ENCODE measurements around the gene MIOX.

The MIOX gene

GRCh38 chr22:50471962-50472361, 14.7 kb upstream of the MIOX start:
- in situ Hi-C loops (cut with HindIII; ENCODE audit: low sequenced_read_pairs), result no loop called here

GRCh38 chr22:50473088-50473487, 13.6 kb upstream of the MIOX start:
- in situ Hi-C loops (cut with HindIII; ENCODE audit: low sequenced_read_pairs), result no loop called here

GRCh38 chr22:50473855-50474671, 12.6 kb upstream of the MIOX start:
- in situ Hi-C loops (cut with HindIII; ENCODE audit: low sequenced_read_pairs), result no loop called here

- in situ Hi-C loops (cut with HindIII; ENCODE audit: low sequenced_read_pairs), result no loop called here
Measured at GRCh38 chr22:50474710-50475651, 11.7 kb upstream of the MIOX start, which contains the start of gene SBF1. SBF1 (minus strand) TSS chr22:50475035; CDS start chr22:50474840, 195 bp downstream.

GRCh38 chr22:50475652-50476002, 11.0 kb upstream of the MIOX start:
- in situ Hi-C loops (cut with HindIII; ENCODE audit: low sequenced_read_pairs), result no loop called here

GRCh38 chr22:50476868-50477267, 9.8 kb upstream of the MIOX start:
- in situ Hi-C loops (cut with HindIII; ENCODE audit: low sequenced_read_pairs), result no loop called here

- in situ Hi-C loops (cut with HindIII; ENCODE audit: low sequenced_read_pairs), result no loop called here
Measured at GRCh38 chr22:50477923-50478322, 8.7 kb upstream of the MIOX start.

- in situ Hi-C loops (cut with HindIII; ENCODE audit: low sequenced_read_pairs), result no loop called here
Measured at GRCh38 chr22:50479721-50480120, 6.9 kb upstream of the MIOX start.

- in situ Hi-C loops (cut with HindIII; ENCODE audit: low sequenced_read_pairs), result no loop called here
Measured at GRCh38 chr22:50481045-50481439, 5.6 kb upstream of the MIOX start.

- in situ Hi-C loops (cut with HindIII; ENCODE audit: low sequenced_read_pairs), result no loop called here
Measured at GRCh38 chr22:50481440-50482106, 5.1 kb upstream of the MIOX start, which contains the start of gene ADM2. ADM2 (plus strand) TSS chr22:50481543; CDS start chr22:50481848, 305 bp downstream.

GRCh38 chr22:50482107-50483074, 4.3 kb upstream of the MIOX start:
- in situ Hi-C loops (cut with HindIII; ENCODE audit: low sequenced_read_pairs), result no loop called here

GRCh38 chr22:50483106-50483505, 3.6 kb upstream of the MIOX start:
- in situ Hi-C loops (cut with HindIII; ENCODE audit: low sequenced_read_pairs), result no loop called here

- in situ Hi-C loops (cut with HindIII; ENCODE audit: low sequenced_read_pairs), result no loop called here
Measured at GRCh38 chr22:50483556-50483955, 3.1 kb upstream of the MIOX start.

GRCh38 chr22:50483977-50484853, 2.4 kb upstream of the MIOX start:
- in situ Hi-C loops (cut with HindIII; ENCODE audit: low sequenced_read_pairs), result no loop called here

- in situ Hi-C loops (cut with HindIII; ENCODE audit: low sequenced_read_pairs), result no loop called here
Measured at GRCh38 chr22:50485221-50486131, 1.2 kb upstream of the MIOX start.

GRCh38 chr22:50487290-50488005, 789 bp downstream of the MIOX start:
- in situ Hi-C loops (cut with HindIII; ENCODE audit: low sequenced_read_pairs), result no loop called here

GRCh38 chr22:50488006-50488677, 1.5 kb downstream of the MIOX start:
- in situ Hi-C loops (cut with HindIII; ENCODE audit: low sequenced_read_pairs), result no loop called here

Data from DLD1 (cell line).